ENCODE data around the gene RPL37.
"Not testable (repeated sequence)": the region's sequence is repeated elsewhere in the genome, so short reads cannot be mapped to it uniquely, and the experiment has no call there.

RPL37 gene

DNA sequence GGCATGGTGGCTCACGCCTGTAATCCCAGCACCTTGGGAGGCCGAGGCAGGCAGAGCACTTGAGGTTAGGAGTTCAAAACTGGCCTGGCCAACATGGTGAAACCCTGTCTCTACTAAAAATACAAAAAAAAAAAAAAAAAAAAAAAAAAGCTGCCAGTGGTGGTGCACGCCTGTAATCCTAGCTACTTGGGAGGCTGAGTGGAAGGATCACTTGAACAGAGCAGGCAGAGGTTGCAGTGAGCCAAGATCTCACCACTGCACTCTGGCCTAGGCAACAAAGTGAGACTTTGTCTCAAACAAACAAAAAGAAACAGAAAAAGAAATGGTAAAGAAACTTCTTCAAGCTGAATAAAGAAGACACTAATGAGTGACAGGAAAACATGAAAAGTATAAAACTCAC lies 48.4 kb downstream of the RPL37 start:
- H3K9me3 ChIP-seq (ENCODE audit: control insufficient read depth in 1 of 2, low read length in 2 of 2); H3K27me3 ChIP-seq (ENCODE audit: control insufficient read depth in 1 of 2, insufficient read depth in 2 of 2, low read length in 2 of 2); H3K36me3 ChIP-seq (ENCODE audit: control insufficient read depth in 1 of 2, insufficient read depth in 2 of 2, low read length in 2 of 2); H3K9ac ChIP-seq (ENCODE audit: low read depth in 1 of 2, low read length in 2 of 2); H3K4me3 ChIP-seq (ENCODE audit: low read depth in 1 of 2, low read length in 2 of 2); H3K27ac ChIP-seq (ENCODE audit: low read depth, low read length): not testable (repeated sequence)
- H3K4me1 ChIP-seq (ENCODE audit: control insufficient read depth in 1 of 2, insufficient read depth in 2 of 2, low read length in 2 of 2): peaks cover 17 to 37% of the 10 kb centered on the region in 2 donors

DNA sequence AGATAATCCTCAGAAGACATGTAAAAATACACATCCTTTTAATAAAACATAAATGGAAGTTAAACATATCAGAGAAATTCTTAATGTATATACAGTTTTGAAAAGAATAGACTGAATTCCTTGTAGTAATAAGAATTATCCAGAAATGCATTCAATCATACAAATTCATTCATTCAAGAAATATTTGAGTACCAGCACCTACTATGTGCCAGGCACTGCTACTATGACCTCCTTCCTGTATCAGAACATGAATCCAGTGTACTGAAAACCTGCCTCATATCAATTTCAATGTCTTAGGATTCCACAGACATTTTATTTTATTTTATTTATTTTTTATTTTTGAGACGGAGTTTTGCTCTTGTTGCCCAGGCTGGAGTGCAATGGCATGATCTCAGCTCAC lies 50.1 kb downstream of the RPL37 start:
- Histone ChIP-seq H3K9me3 (ENCODE audit: control insufficient read depth in 1 of 2, low read length in 2 of 2) (peaks cover 0 to 3% of the 10 kb centered on the region in 2 donors), H3K36me3 (ENCODE audit: control insufficient read depth in 1 of 2, insufficient read depth in 2 of 2, low read length in 2 of 2) (no peaks in the 10 kb centered on the region), H3K9ac (ENCODE audit: low read depth in 1 of 2, low read length in 2 of 2) (no peak overlapping the region), H3K27me3 (ENCODE audit: control insufficient read depth in 1 of 2, insufficient read depth in 2 of 2, low read length in 2 of 2) (no peaks in the 10 kb centered on the region), H3K27ac (ENCODE audit: low read depth, low read length) (no peak overlapping the region), H3K4me1 (ENCODE audit: control insufficient read depth in 1 of 2, insufficient read depth in 2 of 2, low read length in 2 of 2) (peaks cover 13 to 26% of the 10 kb centered on the region in 2 donors), H3K4me3 (ENCODE audit: low read depth in 1 of 2, low read length in 2 of 2) (peak overlapping the region in 1 of 2 donors; percentile 17)

DNA sequence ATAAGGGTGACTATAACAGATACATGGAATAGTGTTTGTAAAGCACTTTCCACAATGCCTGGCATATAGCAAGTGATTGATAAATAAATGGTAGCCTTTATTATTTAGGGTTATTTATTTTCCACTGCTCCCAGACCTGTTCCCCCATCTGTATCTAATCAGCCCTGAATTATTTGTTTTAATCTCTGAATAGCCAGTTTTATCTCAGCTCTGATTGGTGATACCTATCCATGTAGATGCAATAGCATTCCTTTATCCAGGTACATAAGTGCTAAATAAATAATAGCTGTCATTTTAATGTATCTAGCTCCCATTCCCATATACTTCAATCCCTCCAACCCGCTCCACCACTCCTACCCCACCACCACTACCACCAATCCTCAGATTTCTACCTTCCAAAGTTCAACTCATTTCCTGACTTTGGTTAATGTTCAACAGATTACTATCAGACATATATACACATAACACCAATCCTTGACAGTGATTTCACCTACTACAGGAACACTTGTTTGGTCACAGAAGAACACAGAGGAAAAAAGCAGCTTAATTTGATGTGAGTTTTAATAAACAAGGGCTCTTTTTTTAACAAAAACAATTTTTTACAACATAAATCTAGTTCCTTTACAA lies 50.9 kb downstream of the RPL37 start:
- Histone ChIP-seq H3K36me3 (ENCODE audit: control insufficient read depth in 1 of 2, insufficient read depth in 2 of 2, low read length in 2 of 2) (no peaks in the 10 kb centered on the region), H3K4me1 (ENCODE audit: control insufficient read depth in 1 of 2, insufficient read depth in 2 of 2, low read length in 2 of 2) (peaks cover 11 to 25% of the 10 kb centered on the region in 2 donors), H3K9me3 (ENCODE audit: control insufficient read depth in 1 of 2, low read length in 2 of 2) (peaks cover 0 to 3% of the 10 kb centered on the region in 2 donors), H3K9ac (ENCODE audit: low read depth in 1 of 2, low read length in 2 of 2) (no peak overlapping the region), H3K27ac (ENCODE audit: low read depth, low read length) (no peak overlapping the region), H3K4me3 (ENCODE audit: low read depth in 1 of 2, low read length in 2 of 2) (peak overlapping the region; percentile 17 to 26), H3K27me3 (ENCODE audit: control insufficient read depth in 1 of 2, insufficient read depth in 2 of 2, low read length in 2 of 2) (no peaks in the 10 kb centered on the region)

DNA sequence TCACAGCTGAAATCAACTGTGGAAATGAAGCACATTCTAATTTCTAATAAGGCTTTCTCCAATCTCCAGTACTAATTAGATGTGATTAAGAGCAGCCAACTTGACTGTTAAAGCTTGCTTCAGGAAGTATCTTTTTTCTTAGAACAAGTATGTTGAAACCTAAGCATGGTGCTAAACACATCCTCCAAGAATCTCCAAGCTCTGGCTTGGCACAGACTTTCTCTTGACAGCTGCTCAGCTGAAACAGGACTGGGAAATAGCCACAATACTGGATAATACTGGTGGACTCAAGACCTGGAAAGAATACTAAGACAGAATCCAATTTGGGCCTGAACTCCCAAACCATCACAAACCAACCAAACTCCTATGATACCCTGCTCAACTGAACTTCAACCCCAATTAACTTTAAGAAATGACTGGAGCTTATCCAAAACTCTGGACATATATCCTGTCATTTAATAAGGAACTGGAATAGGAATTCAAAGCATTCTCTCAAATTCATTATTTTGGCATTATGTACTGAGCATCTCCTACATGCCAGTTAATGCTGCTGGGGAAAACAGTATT lies 53.1 kb downstream of the RPL37 start:
- no peak overlapping the region for H3K4me3 ChIP-seq (ENCODE audit: low read depth in 1 of 2, low read length in 2 of 2)
- H3K27me3 ChIP-seq (ENCODE audit: control insufficient read depth in 1 of 2, insufficient read depth in 2 of 2, low read length in 2 of 2): no peaks in the 10 kb centered on the region
- H3K4me1 ChIP-seq (ENCODE audit: control insufficient read depth in 1 of 2, insufficient read depth in 2 of 2, low read length in 2 of 2): peaks cover 9 to 20% of the 10 kb centered on the region in 2 donors
- H3K9me3 ChIP-seq (ENCODE audit: control insufficient read depth in 1 of 2, low read length in 2 of 2): no peaks in the 10 kb centered on the region
- no peak overlapping the region for H3K9ac ChIP-seq (ENCODE audit: low read depth in 1 of 2, low read length in 2 of 2)
- no peak overlapping the region for H3K27ac ChIP-seq (ENCODE audit: low read depth, low read length)
- no peaks in the 10 kb centered on the region for H3K36me3 ChIP-seq (ENCODE audit: control insufficient read depth in 1 of 2, insufficient read depth in 2 of 2, low read length in 2 of 2)

DNA sequence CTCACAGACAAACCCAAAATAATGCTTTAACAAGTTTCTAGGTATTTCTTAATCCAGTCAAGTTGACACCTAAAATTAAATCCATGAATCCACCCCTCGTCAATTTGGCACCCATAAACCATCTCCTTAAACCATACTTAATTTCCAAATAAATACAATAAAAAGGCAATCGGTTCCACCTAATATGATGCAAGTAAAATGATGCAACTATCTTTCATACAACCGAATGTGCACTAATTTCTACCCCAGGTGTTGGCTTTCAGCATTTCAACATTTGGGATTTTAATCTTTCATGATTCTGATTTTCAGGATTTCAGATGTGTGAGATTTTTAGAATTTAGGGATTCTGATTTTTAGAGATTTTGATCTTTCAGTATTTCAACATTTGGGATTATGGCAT lies 54.2 kb downstream of the RPL37 start:
- Histone ChIP-seq H3K36me3 (ENCODE audit: control insufficient read depth in 1 of 2, insufficient read depth in 2 of 2, low read length in 2 of 2) (peaks cover 0 to 10% of the 10 kb centered on the region in 2 donors), H3K27ac (ENCODE audit: low read depth, low read length) (no peak overlapping the region), H3K9ac (ENCODE audit: low read depth in 1 of 2, low read length in 2 of 2) (no peak overlapping the region), H3K9me3 (ENCODE audit: control insufficient read depth in 1 of 2, low read length in 2 of 2) (no peaks in the 10 kb centered on the region), H3K27me3 (ENCODE audit: control insufficient read depth in 1 of 2, insufficient read depth in 2 of 2, low read length in 2 of 2) (no peaks in the 10 kb centered on the region), H3K4me1 (ENCODE audit: control insufficient read depth in 1 of 2, insufficient read depth in 2 of 2, low read length in 2 of 2) (peaks cover 18 to 30% of the 10 kb centered on the region in 2 donors), H3K4me3 (ENCODE audit: low read depth in 1 of 2, low read length in 2 of 2) (no peak overlapping the region)

DNA sequence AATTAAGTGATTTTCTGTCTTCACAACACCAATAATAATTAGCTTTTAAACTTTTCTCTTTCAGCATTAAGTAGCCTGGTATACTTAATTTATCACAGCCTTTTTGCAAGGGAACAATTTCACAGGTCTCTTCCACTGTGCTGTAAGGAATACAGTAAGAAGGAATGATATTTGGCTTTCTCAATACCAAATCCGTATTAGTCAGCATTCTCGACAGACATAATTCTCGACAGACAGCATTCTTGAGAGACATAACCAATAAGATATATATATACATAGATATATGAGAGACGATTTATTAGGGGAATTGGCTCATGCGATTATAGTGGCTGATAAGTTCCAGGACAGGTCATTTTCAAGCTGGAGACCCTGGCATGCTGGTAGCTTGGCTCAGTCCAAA lies 54.8 kb downstream of the RPL37 start:
- no peaks in the 10 kb centered on the region for H3K27me3 ChIP-seq (ENCODE audit: control insufficient read depth in 1 of 2, insufficient read depth in 2 of 2, low read length in 2 of 2)
- peaks cover 18 to 33% of the 10 kb centered on the region in 2 donors for H3K4me1 ChIP-seq (ENCODE audit: control insufficient read depth in 1 of 2, insufficient read depth in 2 of 2, low read length in 2 of 2)
- H3K4me3 ChIP-seq (ENCODE audit: low read depth in 1 of 2, low read length in 2 of 2): no peak overlapping the region
- H3K36me3 ChIP-seq (ENCODE audit: control insufficient read depth in 1 of 2, insufficient read depth in 2 of 2, low read length in 2 of 2): peaks cover 0 to 16% of the 10 kb centered on the region in 2 donors
- no peaks in the 10 kb centered on the region for H3K9me3 ChIP-seq (ENCODE audit: control insufficient read depth in 1 of 2, low read length in 2 of 2)
- H3K27ac ChIP-seq (ENCODE audit: low read depth, low read length): no peak overlapping the region
- H3K9ac ChIP-seq (ENCODE audit: low read depth in 1 of 2, low read length in 2 of 2): no peak overlapping the region

DNA sequence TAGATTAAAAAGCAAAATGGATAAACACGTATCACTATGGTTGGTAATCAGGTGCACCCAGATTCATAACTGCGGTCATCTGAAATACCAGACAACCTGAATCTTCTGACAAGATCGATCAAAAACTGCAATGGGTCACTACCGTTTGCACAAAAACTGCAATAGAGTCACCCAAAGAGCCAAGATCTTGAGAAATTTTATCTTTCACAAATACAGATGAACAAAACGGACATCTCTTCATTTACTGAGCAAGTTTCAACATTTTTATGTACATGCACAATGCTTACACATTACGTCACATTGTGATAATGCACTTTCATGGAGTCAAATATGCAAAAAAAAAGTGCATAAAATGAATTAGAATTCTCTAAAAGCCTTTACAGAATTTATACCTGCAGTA lies 55.5 kb downstream of the RPL37 start:
- Histone ChIP-seq H3K9ac (ENCODE audit: low read depth in 1 of 2, low read length in 2 of 2) (no peak overlapping the region), H3K4me1 (ENCODE audit: control insufficient read depth in 1 of 2, insufficient read depth in 2 of 2, low read length in 2 of 2) (peaks cover 15 to 29% of the 10 kb centered on the region in 2 donors), H3K9me3 (ENCODE audit: control insufficient read depth in 1 of 2, low read length in 2 of 2) (no peaks in the 10 kb centered on the region), H3K27ac (ENCODE audit: low read depth, low read length) (no peak overlapping the region), H3K4me3 (ENCODE audit: low read depth in 1 of 2, low read length in 2 of 2) (no peak overlapping the region), H3K36me3 (ENCODE audit: control insufficient read depth in 1 of 2, insufficient read depth in 2 of 2, low read length in 2 of 2) (peaks cover 0 to 22% of the 10 kb centered on the region in 2 donors), H3K27me3 (ENCODE audit: control insufficient read depth in 1 of 2, insufficient read depth in 2 of 2, low read length in 2 of 2) (no peaks in the 10 kb centered on the region)

DNA sequence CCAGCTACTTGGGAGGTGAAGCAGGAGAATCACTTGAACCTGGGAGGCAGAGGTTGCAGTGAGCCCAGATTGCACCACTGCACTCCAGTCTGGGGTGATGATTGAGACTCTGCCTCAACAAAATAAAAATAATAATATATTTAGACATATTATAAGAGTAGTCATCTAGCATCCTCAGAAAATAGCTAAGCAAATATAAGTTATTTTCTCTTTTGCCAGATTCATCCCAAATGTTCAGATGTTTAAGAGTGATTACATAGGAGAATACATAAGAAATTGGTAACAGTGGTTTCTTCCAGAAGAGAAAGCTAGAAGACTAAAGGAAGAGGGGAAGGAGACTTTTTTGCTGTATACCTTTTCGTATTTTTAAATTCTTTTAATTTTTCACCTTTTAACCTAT lies 56.9 kb downstream of the RPL37 start:
- no peaks in the 10 kb centered on the region for H3K9me3 ChIP-seq (ENCODE audit: control insufficient read depth in 1 of 2, low read length in 2 of 2)
- H3K27me3 ChIP-seq (ENCODE audit: control insufficient read depth in 1 of 2, insufficient read depth in 2 of 2, low read length in 2 of 2): no peaks in the 10 kb centered on the region
- no peak overlapping the region for H3K27ac ChIP-seq (ENCODE audit: low read depth, low read length)
- no peak overlapping the region for H3K9ac ChIP-seq (ENCODE audit: low read depth in 1 of 2, low read length in 2 of 2)
- H3K36me3 ChIP-seq (ENCODE audit: control insufficient read depth in 1 of 2, insufficient read depth in 2 of 2, low read length in 2 of 2): peaks cover 5 to 31% of the 10 kb centered on the region in 2 donors
- no peak overlapping the region for H3K4me3 ChIP-seq (ENCODE audit: low read depth in 1 of 2, low read length in 2 of 2)
- H3K4me1 ChIP-seq (ENCODE audit: control insufficient read depth in 1 of 2, insufficient read depth in 2 of 2, low read length in 2 of 2): peaks cover 15% of the 10 kb centered on the region in 2 donors

DNA sequence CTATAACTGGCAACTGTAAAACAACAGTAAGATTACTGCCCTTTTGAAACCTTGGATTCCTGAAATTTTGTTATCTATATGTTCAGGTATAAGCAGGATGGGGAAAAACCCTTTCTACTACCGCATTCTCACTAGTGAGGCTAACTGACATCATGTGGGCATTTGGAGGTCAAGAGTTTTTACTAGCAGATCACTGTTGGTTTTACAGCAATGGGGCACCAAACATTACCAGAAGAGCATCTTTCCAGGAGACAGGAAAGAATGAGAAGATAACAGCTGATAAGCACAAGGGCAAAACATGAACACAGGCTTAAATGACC lies 58.4 kb downstream of the RPL37 start:
- no peak overlapping the region for H3K4me3 ChIP-seq (ENCODE audit: low read depth in 1 of 2, low read length in 2 of 2)
- H3K9ac ChIP-seq (ENCODE audit: low read depth in 1 of 2, low read length in 2 of 2): no peak overlapping the region
- H3K4me1 ChIP-seq (ENCODE audit: control insufficient read depth in 1 of 2, insufficient read depth in 2 of 2, low read length in 2 of 2): peaks cover 15% of the 10 kb centered on the region in 2 donors
- peaks cover 9 to 35% of the 10 kb centered on the region in 2 donors for H3K36me3 ChIP-seq (ENCODE audit: control insufficient read depth in 1 of 2, insufficient read depth in 2 of 2, low read length in 2 of 2)
- no peaks in the 10 kb centered on the region for H3K9me3 ChIP-seq (ENCODE audit: control insufficient read depth in 1 of 2, low read length in 2 of 2)
- H3K27ac ChIP-seq (ENCODE audit: low read depth, low read length): no peak overlapping the region
- H3K27me3 ChIP-seq (ENCODE audit: control insufficient read depth in 1 of 2, insufficient read depth in 2 of 2, low read length in 2 of 2): no peaks in the 10 kb centered on the region

DNA sequence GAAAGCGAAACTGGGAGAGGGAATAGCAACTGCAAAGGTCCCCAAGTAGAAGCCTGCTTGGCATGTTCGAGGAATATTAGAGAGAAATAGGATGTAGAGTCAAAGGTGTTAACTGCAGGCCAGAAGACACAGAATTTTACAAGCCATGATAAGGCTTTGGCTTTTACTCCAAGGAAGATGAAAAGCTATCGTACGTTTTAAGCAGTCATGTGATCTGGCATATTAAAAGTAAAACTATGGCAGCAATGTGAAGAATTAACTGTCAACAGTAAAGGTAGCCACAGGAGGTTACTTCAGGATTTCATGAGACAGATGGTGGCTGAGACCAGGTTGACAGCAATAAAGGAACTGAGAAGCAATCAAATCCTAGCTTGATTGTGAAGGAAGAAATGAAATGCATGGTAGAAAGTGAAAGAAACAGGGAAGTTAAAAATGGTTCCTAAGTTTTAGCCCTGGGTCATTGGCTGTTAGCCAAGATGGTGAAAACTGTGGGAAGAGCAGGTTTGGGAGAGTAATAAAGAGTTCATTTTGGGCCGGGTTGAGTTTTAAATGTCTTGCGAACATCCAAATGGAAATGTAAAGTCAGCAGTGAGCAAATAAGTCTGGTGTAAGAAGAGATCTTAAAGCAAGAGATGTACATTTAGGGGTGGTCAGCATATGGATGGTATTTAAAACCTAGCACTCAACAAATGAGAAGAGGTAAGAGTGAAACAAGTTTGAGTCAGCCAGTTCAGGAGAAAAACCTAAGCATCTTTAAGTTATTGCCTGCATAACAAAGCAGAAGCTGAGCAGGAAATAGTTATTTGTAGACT lies 59.0 kb downstream of the RPL37 start:
- Histone ChIP-seq H3K36me3 (ENCODE audit: control insufficient read depth in 1 of 2, insufficient read depth in 2 of 2, low read length in 2 of 2) (peaks cover 15 to 40% of the 10 kb centered on the region in 2 donors), H3K27ac (ENCODE audit: low read depth, low read length) (no peak overlapping the region), H3K4me1 (ENCODE audit: control insufficient read depth in 1 of 2, insufficient read depth in 2 of 2, low read length in 2 of 2) (peaks cover 13 to 15% of the 10 kb centered on the region in 2 donors), H3K9me3 (ENCODE audit: control insufficient read depth in 1 of 2, low read length in 2 of 2) (no peaks in the 10 kb centered on the region), H3K9ac (ENCODE audit: low read depth in 1 of 2, low read length in 2 of 2) (no peak overlapping the region), H3K27me3 (ENCODE audit: control insufficient read depth in 1 of 2, insufficient read depth in 2 of 2, low read length in 2 of 2) (no peaks in the 10 kb centered on the region), H3K4me3 (ENCODE audit: low read depth in 1 of 2, low read length in 2 of 2) (peak overlapping the region in 1 of 2 donors; percentile 8)
